Epithelial cell of esophagus (primary cell): ENCODE measurements around the gene ATP13A1.
"Not testable (repeated sequence)": the region's sequence is repeated elsewhere in the genome, so short reads cannot be mapped to it uniquely, and the experiment has no call there.

ENCODE experiments used
- DNase-seq: peaks from one replicate; pipeline ENCODE4 v3.0.0; 2010; ENCODE audit warnings: low read depth
- H3K4me3 ChIP-seq: 2 replicates; pipeline ENCODE4 v1.5.1; 2011; ENCODE audit warnings: mild to moderate bottlenecking, low read length, control low read depth
- TF ChIP-seq, protein P1 (sequence below): IDR thresholded peaks from 2 replicates; pipeline ENCODE4 v1.5.1; 2011; ENCODE audit warnings: low read depth, mild to moderate bottlenecking, low read length, control low read depth, inconsistent platforms; ENCODE audit not compliant: insufficient read depth; ENCODE audit errors: missing control alignments

ATP13A1 gene

GRCh38 chr19:19674315-19674714 lies 10.8 kb upstream of the ATP13A1 start:
- TF ChIP-seq, protein P1, sequence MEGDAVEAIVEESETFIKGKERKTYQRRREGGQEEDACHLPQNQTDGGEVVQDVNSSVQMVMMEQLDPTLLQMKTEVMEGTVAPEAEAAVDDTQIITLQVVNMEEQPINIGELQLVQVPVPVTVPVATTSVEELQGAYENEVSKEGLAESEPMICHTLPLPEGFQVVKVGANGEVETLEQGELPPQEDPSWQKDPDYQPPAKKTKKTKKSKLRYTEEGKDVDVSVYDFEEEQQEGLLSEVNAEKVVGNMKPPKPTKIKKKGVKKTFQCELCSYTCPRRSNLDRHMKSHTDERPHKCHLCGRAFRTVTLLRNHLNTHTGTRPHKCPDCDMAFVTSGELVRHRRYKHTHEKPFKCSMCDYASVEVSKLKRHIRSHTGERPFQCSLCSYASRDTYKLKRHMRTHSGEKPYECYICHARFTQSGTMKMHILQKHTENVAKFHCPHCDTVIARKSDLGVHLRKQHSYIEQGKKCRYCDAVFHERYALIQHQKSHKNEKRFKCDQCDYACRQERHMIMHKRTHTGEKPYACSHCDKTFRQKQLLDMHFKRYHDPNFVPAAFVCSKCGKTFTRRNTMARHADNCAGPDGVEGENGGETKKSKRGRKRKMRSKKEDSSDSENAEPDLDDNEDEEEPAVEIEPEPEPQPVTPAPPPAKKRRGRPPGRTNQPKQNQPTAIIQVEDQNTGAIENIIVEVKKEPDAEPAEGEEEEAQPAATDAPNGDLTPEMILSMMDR, result no peak
- no peak overlapping the region for H3K4me3 ChIP-seq
- no peak for DNase-seq

- peak; percentile 39 for DNase-seq
- H3K4me3 ChIP-seq, result no peak overlapping the region
- TF ChIP-seq, protein P1, result no peak
These were observed 9.3 kb upstream of the ATP13A1 start for GRCh38 chr19:19672816-19673215.

GRCh38 chr19:19670070-19670551 lies 6.6 kb upstream of the ATP13A1 start:
- H3K4me3 ChIP-seq, result peak overlapping the region; percentile 85
- peak; percentile 17 for DNase-seq
- TF ChIP-seq, protein P1, result no peak

DNA sequence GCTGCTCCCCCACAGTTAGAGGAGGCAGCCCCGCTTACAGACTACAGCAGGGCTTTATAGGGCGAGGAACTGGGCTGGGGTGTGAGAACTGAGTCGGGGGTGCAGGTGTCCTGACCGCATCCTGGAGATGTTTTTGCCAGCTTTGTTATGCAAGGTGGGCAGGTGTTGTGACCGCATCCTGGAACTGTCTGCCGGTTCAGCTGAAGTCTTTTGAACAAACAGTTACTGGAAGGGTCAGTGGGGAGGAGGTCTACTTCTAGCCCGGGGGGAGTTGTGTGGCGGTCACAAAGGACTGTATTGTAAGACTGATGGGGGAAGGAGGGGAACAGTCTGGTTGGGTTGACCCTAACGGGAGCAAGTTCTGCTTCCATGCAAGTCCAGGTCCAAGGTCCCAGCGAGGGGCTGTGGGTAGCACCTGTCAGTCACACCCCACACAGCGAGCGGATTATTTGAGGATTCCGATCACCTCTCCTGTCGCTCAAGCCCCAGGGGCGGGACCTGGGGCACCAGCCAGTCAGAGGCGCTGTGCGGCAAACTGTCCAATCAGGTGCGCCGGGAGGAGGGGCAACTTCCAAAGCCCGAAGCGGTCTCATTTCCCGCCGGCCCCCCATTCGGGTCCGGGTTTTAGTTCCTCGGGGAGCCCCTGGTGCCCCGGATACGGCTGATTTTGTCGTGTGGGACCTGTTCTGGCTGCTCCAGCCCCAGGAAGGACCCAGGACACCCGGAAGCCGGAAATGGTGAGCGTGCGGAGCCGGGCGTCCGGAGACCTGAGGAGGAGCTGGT lies 4.9 kb upstream of the ATP13A1 start, which contains the start of gene ZNF101:
Gene ZNF101 (plus strand): TSS at position 610 of the 783 bp plus-strand sequence. CDS start 125 bp downstream, at position 735.
- TF ChIP-seq, protein P1, result no peak
- DNase-seq, result peak; percentile 92
- H3K4me3 ChIP-seq, result peak within 1 kb of the TSS; percentile 85

- H3K4me3 ChIP-seq, DNase-seq: not testable (repeated sequence)
These were observed 2.0 kb upstream of the ATP13A1 start for GRCh38 chr19:19665420-19665948.

DNA sequence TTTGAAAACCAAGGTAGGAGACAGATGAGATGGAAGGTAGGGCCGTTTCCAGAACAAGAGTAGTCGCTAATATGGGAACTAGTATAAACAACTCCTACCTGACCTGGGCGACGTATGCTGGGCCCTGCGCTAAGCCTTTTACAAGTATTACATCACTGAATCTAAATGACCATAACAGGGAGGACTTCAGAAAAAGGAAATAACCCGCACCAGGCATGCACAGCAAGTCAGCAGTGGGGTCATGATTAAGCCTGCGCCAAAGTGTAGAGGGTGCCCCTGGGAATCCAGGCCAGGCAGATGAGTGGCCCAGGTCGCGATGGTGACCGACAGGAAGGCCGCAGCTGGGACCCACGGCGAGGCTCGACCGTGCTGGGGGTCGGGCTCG lies 613 bp downstream of the ATP13A1 start:
- DNase-seq, result no peak
- TF ChIP-seq, protein P1, result no peak
- peak overlapping the region; percentile 95 for H3K4me3 ChIP-seq

DNA sequence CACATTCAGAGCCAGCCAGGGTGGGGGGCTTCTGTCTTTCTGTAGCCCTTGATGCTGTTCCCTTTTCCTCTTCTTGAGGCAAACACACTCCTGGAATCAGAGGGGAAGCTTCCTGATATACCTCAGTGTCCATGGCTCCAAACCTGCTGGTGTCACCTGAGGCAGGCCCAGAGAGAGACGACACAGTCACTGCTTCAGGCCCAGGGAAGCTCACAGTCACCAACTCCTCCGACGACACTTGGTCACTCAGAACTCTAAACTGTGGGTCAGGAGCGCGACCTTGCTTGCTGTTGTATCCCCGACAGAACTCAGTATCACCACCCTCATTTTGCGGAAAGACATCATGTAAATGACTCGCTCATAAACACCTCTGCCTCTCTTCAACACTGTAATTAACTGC lies 1.1 kb downstream of the ATP13A1 start:
- TF ChIP-seq, protein P1, result no peak
- no peak for DNase-seq

More for the DNA sequence above, 1.1 kb downstream of the ATP13A1 start:
- peak overlapping the region; percentile 95 for H3K4me3 ChIP-seq
